Activated B cell treated with CpG ODN at 0.5 μM for 24 hours (primary cell): Measurements from ENCODE around the gene TMEM94. TPM values are rescaled to one million over a fixed set of nuclear protein-coding genes. Genes with fewer than 3 reads are reported as not detected.
"Not testable (repeated sequence)": the region's sequence is repeated elsewhere in the genome, so short reads cannot be mapped to it uniquely, and the experiment has no call there.

Experiments used
- ATAC-seq: fragments of 200-7000 bp; cut with Tn5 transposase; one replicate; pipeline ENCODE4 v1.10.0; 2021; ENCODE audit warnings: low read depth, mild to moderate bottlenecking, moderate library complexity
- CTCF ChIA-PET: fragments of 350-600 bp; sonication (Branson Sonifier 250); formaldehyde crosslinking; loops from one replicate; lab custom pipeline; 2021; ENCODE audit warnings: antibody characterized with exemption; lab: Charles Lee
- POLR2A ChIA-PET: fragments of 350-600 bp; sonication (Branson Sonifier 250); formaldehyde crosslinking; loops from one replicate; lab custom pipeline; 2021; ENCODE audit warnings: antibody characterized with exemption; lab: Charles Lee
- DNase-seq: peaks from one replicate; pipeline ENCODE4 v3.0.0; 2022
- H3K27ac Mint-ChIP-seq: one replicate; pipeline ENCODE4 v1.8.0; 2020; ENCODE audit warnings: mixed read lengths
- H3K27me3 Mint-ChIP-seq: one replicate; pipeline ENCODE4 v1.8.0; 2021; ENCODE audit warnings: mixed read lengths
- H3K36me3 Mint-ChIP-seq: one replicate; pipeline ENCODE4 v1.8.0; 2021; ENCODE audit warnings: low read depth, mixed read lengths
- H3K4me1 Mint-ChIP-seq: one replicate; pipeline ENCODE4 v1.8.0; 2021; ENCODE audit warnings: mixed read lengths
- H3K4me3 Mint-ChIP-seq: one replicate; pipeline ENCODE4 v1.8.0; 2020; ENCODE audit warnings: mild to moderate bottlenecking, mixed read lengths
- H3K9me3 Mint-ChIP-seq: one replicate; pipeline ENCODE4 v1.8.0; 2020; ENCODE audit warnings: mixed read lengths
- CTCF ChIP-seq: fragments of 200-600 bp; IDR thresholded peaks from one replicate; pipeline ENCODE4 v1.8.0; 2022; ENCODE audit warnings: antibody characterized with exemption, mild to moderate bottlenecking
- intact Hi-C: fragments of 100-400 bp; cut with micrococcal nuclease; formaldehyde crosslinking; loops from one replicate; pipeline ENCODE4 v1.15.1; 2024
- total RNA-seq: library from RNA; stranded (reverse); gene quantifications from 2 replicates; pipeline ENCODE4 v1.2.3, GENCODE V29; 2022

The TMEM94 gene
- total RNA-seq, 1 donor from 2014 or later = 86.6 TPM

GRCh38 chr17:75439287-75439686, 17.1 kb upstream of the TMEM94 start:
- H3K4me1 Mint-ChIP-seq = no peaks in the 10 kb centered on the region
- no peak for TF ChIP-seq CTCF
- no peak overlapping the region for H3K27ac Mint-ChIP-seq
- H3K36me3 Mint-ChIP-seq = no peaks in the 10 kb centered on the region
- intact Hi-C loops = no loop called here
- peaks cover 9% of the 10 kb centered on the region for H3K27me3 Mint-ChIP-seq
- no peak for DNase-seq
- ATAC-seq = no peak
- POLR2A ChIA-PET = no interaction called here
- H3K9me3 Mint-ChIP-seq = no peaks in the 10 kb centered on the region
- H3K4me3 Mint-ChIP-seq = no peak overlapping the region
- CTCF ChIA-PET = no interaction called here

- H3K4me1 Mint-ChIP-seq = no peaks in the 10 kb centered on the region
- no peak overlapping the region for H3K27ac Mint-ChIP-seq
- H3K4me3 Mint-ChIP-seq = no peak overlapping the region
- intact Hi-C loops = no loop called here
- no peak for ATAC-seq
- ChIA-PET CTCF (no interaction called here), POLR2A (interaction anchor here (0.6 kb wide), 1 partner anchor 32 kb away, joined by 5 read pairs; no protein-coding TSS in a partner anchor)
- H3K9me3 Mint-ChIP-seq = no peaks in the 10 kb centered on the region
- H3K27me3 Mint-ChIP-seq = peaks cover 3% of the 10 kb centered on the region
- no peaks in the 10 kb centered on the region for H3K36me3 Mint-ChIP-seq
- DNase-seq = no peak
- TF ChIP-seq CTCF = no peak
These were observed 15.5 kb upstream of the TMEM94 start for GRCh38 chr17:75440738-75441448.

- no peak for TF ChIP-seq CTCF
- H3K36me3 Mint-ChIP-seq = no peaks in the 10 kb centered on the region
- DNase-seq (no peak), ATAC-seq (no peak)
- no peaks in the 10 kb centered on the region for H3K4me1 Mint-ChIP-seq
- no peak overlapping the region for H3K4me3 Mint-ChIP-seq
- ChIA-PET CTCF (interaction anchor here (0.6 kb wide), 1 partner anchor 32 kb away, joined by 3 read pairs; no protein-coding TSS in a partner anchor), POLR2A (no interaction called here)
- H3K9me3 Mint-ChIP-seq = no peaks in the 10 kb centered on the region
- no peaks in the 10 kb centered on the region for H3K27me3 Mint-ChIP-seq
- H3K27ac Mint-ChIP-seq = no peak overlapping the region
- intact Hi-C loops = no loop called here
These were observed 14.0 kb upstream of the TMEM94 start for GRCh38 chr17:75442168-75443103.

- H3K4me1 Mint-ChIP-seq = no peaks in the 10 kb centered on the region
- H3K9me3 Mint-ChIP-seq = no peaks in the 10 kb centered on the region
- no peaks in the 10 kb centered on the region for H3K36me3 Mint-ChIP-seq
- TF ChIP-seq CTCF = no peak
- no peak overlapping the region for H3K27ac Mint-ChIP-seq
- no peak for DNase-seq
- H3K4me3 Mint-ChIP-seq = no peak overlapping the region
- H3K27me3 Mint-ChIP-seq = no peaks in the 10 kb centered on the region
- CTCF ChIA-PET = no interaction called here
- intact Hi-C loops = no loop called here
- POLR2A ChIA-PET = no interaction called here
- ATAC-seq = no peak
These were observed 11.1 kb upstream of the TMEM94 start for GRCh38 chr17:75445296-75445695.

GRCh38 chr17:75445896-75446295, 10.5 kb upstream of the TMEM94 start:
- DNase-seq, H3K27me3 Mint-ChIP-seq, H3K36me3 Mint-ChIP-seq, intact Hi-C loops, H3K4me3 Mint-ChIP-seq, POLR2A ChIA-PET, CTCF ChIA-PET, H3K27ac Mint-ChIP-seq, H3K4me1 Mint-ChIP-seq, ATAC-seq, H3K9me3 Mint-ChIP-seq: not testable (repeated sequence)
